A549 (cell line): ENCODE data around the gene LAT. TPM values are rescaled to one million over a fixed set of nuclear protein-coding genes. Genes with fewer than 3 reads are reported as not detected.

Experiments
- ATAC-seq, 2 experiments: fragments of 200-7000 bp in 1 of 2; fragments of >200 bp in 1 of 2; cut with Nextera tagmentation in 1 of 2; cut with Tn5 transposase in 1 of 2; 3 replicates each; pipeline versions ENCODE4 v1.8.0 to v1.9.1; 2018 to 2020; ENCODE audit warnings: mild to moderate bottlenecking in 1 of 2, moderate library complexity in 1 of 2
- CTCF ChIA-PET: fragments of 300-600 bp; sonication (Branson Sonifier 250); formaldehyde crosslinking; extraction: SDS; loops from one replicate; lab custom pipeline; 2021; ENCODE audit warnings: antibody characterized with exemption, inconsistent platforms; lab: Yijun Ruan, JAX
- POLR2A ChIA-PET: fragments of 350-600 bp; formaldehyde crosslinking; extraction: SDS; loops from one replicate; lab custom pipeline; 2021; ENCODE audit warnings: antibody characterized with exemption, inconsistent platforms; lab: Yijun Ruan, JAX
- DNase-seq, 2 experiments: peaks; one replicate each; pipeline versions ENCODE4 v3.0.0 to v3.0.0-alpha.2; 2011 to 2016; ENCODE audit warnings: low read depth in 1 of 2, low spot score in 1 of 2
- FAIRE-seq: peaks from 2 replicates; lab custom pipeline; 2011; peaks lifted over from hg19 to GRCh38; lab: Jason Lieb, UNC
- H3K27ac ChIP-seq, 2 experiments: fragments of >200 bp; sonication (Bioruptor Twin); formaldehyde crosslinking; 3 replicates each; pipeline ENCODE4 v1.5.1; 2016 to 2017
- H3K4me1 ChIP-seq: fragments of >200 bp; sonication (Bioruptor Twin); formaldehyde crosslinking; 3 replicates; pipeline ENCODE4 v1.6.1; 2016
- H3K4me2 ChIP-seq: fragments of >200 bp; sonication (Bioruptor Twin); formaldehyde crosslinking; 3 replicates; pipeline ENCODE4 v1.6.1; 2016
- H3K4me3 ChIP-seq: fragments of >200 bp; sonication (Bioruptor Twin); formaldehyde crosslinking; 3 replicates; pipeline ENCODE4 v1.5.1; 2016
- H3K9me3 ChIP-seq: fragments of >200 bp; sonication (Bioruptor Twin); formaldehyde crosslinking; 3 replicates; pipeline ENCODE4 v1.6.1; 2016
- CBX2 ChIP-seq: fragments of 200-600 bp; sonication (generic); IDR thresholded peaks from 2 replicates; pipeline ENCODE4 v1.6.1; 2016; ENCODE audit warnings: low read depth, mild to moderate bottlenecking, borderline replicate concordance
- CEBPB ChIP-seq, 2 experiments: fragments of >200 bp in 1 of 2; sonication (Bioruptor Twin) in 1 of 2; formaldehyde crosslinking in 1 of 2; IDR thresholded peaks; 2 replicates each; pipeline ENCODE4 v1.6.1; 2012 to 2016
- EHF ChIP-seq: fragments of 250-450 bp; sonication (Bioruptor Pico); IDR thresholded peaks from 2 replicates; pipeline ENCODE4 v1.5.0; 2020; ENCODE audit warnings: mild to moderate bottlenecking
- EHMT2 ChIP-seq: fragments of 200-600 bp; sonication (generic); IDR thresholded peaks from 2 replicates; pipeline ENCODE4 v1.6.1; 2016; ENCODE audit warnings: antibody characterized with exemption, low read depth, mild to moderate bottlenecking, moderate library complexity
- EP300 ChIP-seq, 2 experiments: fragments of >200 bp; sonication (Bioruptor Twin); formaldehyde crosslinking; IDR thresholded peaks; 2 replicates in 1 of 2; 3 replicates in 1 of 2; pipeline ENCODE4 v1.6.1; 2016 to 2017
- HDAC2 ChIP-seq: fragments of 200-600 bp; sonication (generic); IDR thresholded peaks from 2 replicates; pipeline ENCODE4 v1.6.1; 2016
- HES2 ChIP-seq: fragments of >200 bp; sonication (Bioruptor Twin); formaldehyde crosslinking; IDR thresholded peaks from 2 replicates; pipeline ENCODE4 v1.6.1; 2016
- HMGXB4 ChIP-seq: fragments of 250-450 bp; sonication (Bioruptor Pico); IDR thresholded peaks from 2 replicates; pipeline ENCODE4 v1.5.0; 2021; ENCODE audit warnings: mild to moderate bottlenecking, moderate library complexity, borderline replicate concordance
- HOXB13 ChIP-seq: fragments of 250-450 bp; sonication (Bioruptor Pico); IDR thresholded peaks from 2 replicates; pipeline ENCODE4 v1.5.0; 2020; ENCODE audit warnings: low read depth, mild to moderate bottlenecking, moderate library complexity
- HOXB5 ChIP-seq: fragments of 250-450 bp; sonication (Bioruptor Pico); IDR thresholded peaks from 2 replicates; pipeline ENCODE4 v1.5.0; 2020; ENCODE audit warnings: mild to moderate bottlenecking, moderate library complexity
- JUN ChIP-seq, 2 experiments: fragments of >200 bp; sonication (Bioruptor Twin); formaldehyde crosslinking; IDR thresholded peaks; 2 replicates in 1 of 2; 3 replicates in 1 of 2; pipeline ENCODE4 v1.6.1; 2016 to 2017
- KDM1A ChIP-seq: fragments of 200-600 bp; sonication (generic); IDR thresholded peaks from 2 replicates; pipeline ENCODE4 v1.6.1; 2016; ENCODE audit warnings: low read depth, mild to moderate bottlenecking
- MAFK ChIP-seq: fragments of 450-650 bp; IDR thresholded peaks from 2 replicates; pipeline ENCODE4 v1.6.1; 2014; ENCODE audit not compliant: partially characterized antibody
- MAZ ChIP-seq: fragments of 150-350 bp; IDR thresholded peaks from 2 replicates; pipeline ENCODE4 v1.6.1; 2014; ENCODE audit warnings: antibody characterized with exemption, low read depth, low read length, borderline replicate concordance
- MYC ChIP-seq: IDR thresholded peaks from 2 replicates; pipeline ENCODE4 v1.6.1; 2012; ENCODE audit warnings: mild to moderate bottlenecking, inconsistent platforms, low read length, improper control_type of control experiment, borderline replicate concordance
- NFE2L2 ChIP-seq: fragments of 150-350 bp; conservative IDR thresholded peaks from 2 replicates; pipeline ENCODE4 v1.6.1; 2014; ENCODE audit warnings: low read length
- PHF8 ChIP-seq: fragments of 200-600 bp; sonication (generic); IDR thresholded peaks from 2 replicates; pipeline ENCODE4 v1.6.1; 2016; ENCODE audit warnings: low read depth, mild to moderate bottlenecking, antibody characterized with exemption, moderate library complexity, borderline replicate concordance
- POLR2AphosphoS2 ChIP-seq: conservative IDR thresholded peaks from 2 replicates; pipeline ENCODE4 v1.6.1; 2012; ENCODE audit warnings: low read length, improper control_type of control experiment, inconsistent platforms
- RAD21 ChIP-seq, 2 experiments: fragments of >200 bp in 1 of 2; sonication (Bioruptor Twin) in 1 of 2; formaldehyde crosslinking in 1 of 2; IDR thresholded peaks in 1 of 2; conservative IDR thresholded peaks in 1 of 2; 2 replicates in 1 of 2; 3 replicates in 1 of 2; pipeline ENCODE4 v1.6.1; 2012 to 2018; ENCODE audit warnings: inconsistent platforms in 1 of 2
- RCOR1 ChIP-seq: fragments of 150-350 bp; IDR thresholded peaks from 2 replicates; pipeline ENCODE4 v1.6.1; 2014; ENCODE audit warnings: antibody characterized with exemption, low read length, low read depth
- REST ChIP-seq: fragments of 200-600 bp; sonication (generic); IDR thresholded peaks from 2 replicates; pipeline ENCODE4 v1.6.1; 2016; ENCODE audit warnings: antibody characterized with exemption, mild to moderate bottlenecking, moderate library complexity
- SMC3 ChIP-seq: fragments of >200 bp; sonication (Bioruptor Twin); formaldehyde crosslinking; IDR thresholded peaks from 3 replicates; pipeline ENCODE4 v1.6.1; 2018; ENCODE audit warnings: inconsistent platforms
- TFCP2L1 ChIP-seq: fragments of 250-450 bp; sonication (Bioruptor Pico); IDR thresholded peaks from 2 replicates; pipeline ENCODE4 v1.5.0; 2021; ENCODE audit warnings: mild to moderate bottlenecking
- USF2 ChIP-seq: fragments of 450-650 bp; IDR thresholded peaks from 2 replicates; pipeline ENCODE4 v1.6.1; 2014; ENCODE audit warnings: antibody characterized with exemption
- ZFP36 ChIP-seq: fragments of 450-650 bp; IDR thresholded peaks from 2 replicates; pipeline ENCODE4 v1.6.1; 2014; ENCODE audit warnings: borderline replicate concordance; ENCODE audit not compliant: partially characterized antibody
- ZSCAN20 ChIP-seq: fragments of 250-450 bp; sonication (Bioruptor Pico); IDR thresholded peaks from 2 replicates; pipeline ENCODE4 v1.8.0; 2022; ENCODE audit warnings: mild to moderate bottlenecking, moderate library complexity
- WGBS: methylation state at CpG from one replicate; pipeline ENCODE4 v1.1.6; 2017; ENCODE audit errors: missing lambda C conversion rate; 5-methylcytosine and 5-hydroxymethylcytosine counted together
- polyA plus RNA-seq, 4 experiments: library from polyadenylated mRNA; depleted of rRNA in 3 of 4; stranded (reverse); fragments of >200 nt; fragmentation: RNase III in 1 of 4; extraction: RNeasy Plus Mini Kit Qiagen cat#74134 plus additional on column Dnase treatment in 1 of 4; gene quantifications; 2 replicates in 3 of 4; 3 replicates in 1 of 4; pipeline ENCODE4 v1.2.3, GENCODE V29; 2011 to 2017

LAT gene
- polyA plus RNA-seq, 2 of the 4 experiments (the other 2 are of a cell fraction), result 0.85 to 3.3 TPM

GRCh38 chr16:29025735-29026134 is 40.9 kb downstream of the LAT start (continued):
- TF ChIP-seq PHF8, result no peak
- no peak for TF ChIP-seq POLR2AphosphoS2
- no peak for TF ChIP-seq HOXB13 (CRISPR knock-in tag)

- FAIRE-seq, result no peak
- ATAC-seq, result peak in 1 of 2 experiments; percentile 27; a peak in 3 of 6 replicates
- no peak for DNase-seq
- ChIA-PET POLR2A (no interaction called here), CTCF (interaction anchor here (1.7 kb wide), 1 partner anchor 55 kb away, joined by 6 read pairs; no protein-coding TSS in a partner anchor)
- Histone ChIP-seq H3K27ac (peak overlapping the region; percentile 64 to 76), H3K9me3 (no peaks in the 10 kb centered on the region), H3K4me3 (no peak overlapping the region), H3K4me2 (peak overlapping the region; percentile 48), H3K4me1 (peaks cover 15% of the 10 kb centered on the region)
- WGBS, result 54% methylated on average over 4 of the region's 7 CpGs
- TF ChIP-seq ZFP36 (peak; percentile 88), CBX2 (no peak)
These were observed 43.8 kb downstream of the LAT start for GRCh38 chr16:29028457-29029167.

- no peak for FAIRE-seq
- TF ChIP-seq EP300 (IDR thresholded peaks at IDR 0.05) (peak in 1 of 2 experiments; percentile 48; a peak in 1 of 5 replicates), HES2 (no peak), RCOR1 (no peak), KDM1A (no peak), JUN (IDR thresholded peaks at IDR 0.05) (0 out of 5 replicates have a peak, but pooled peaks of 1 of the 2 experiments have one; percentile 26), HMGXB4 (CRISPR knock-in tag) (no peak), HDAC2 (no peak), CEBPB (IDR thresholded peaks at IDR 0.05) (no peak), EHMT2 (no peak), SMC3 (no peak), TFCP2L1 (no peak), POLR2AphosphoS2 (no peak), HOXB5 (CRISPR knock-in tag) (no peak), MYC (no peak), MAFK (peak; percentile 41), REST (no peak), RAD21 (conservative IDR thresholded peaks at IDR 0.05 in 1 of 2, IDR thresholded peaks at IDR 0.05 in 1 of 2) (no peak), USF2 (no peak), NFE2L2 (no peak), ZSCAN20 (CRISPR knock-in tag) (no peak), EHF (CRISPR knock-in tag) (no peak), MAZ (no peak)
These were observed 44.5 kb downstream of the LAT start for GRCh38 chr16:29029168-29029994.

More at GRCh38 chr16:29029168-29029994, 44.5 kb downstream of the LAT start:
- peak; percentile 25 to 81 for DNase-seq
- H3K27ac ChIP-seq, result peak overlapping the region; percentile 64 to 76
- peak overlapping the region; percentile 48 for H3K4me2 ChIP-seq
- peak; percentile 84 to 86 for ATAC-seq
- POLR2A ChIA-PET, result no interaction called here
- no peak overlapping the region for H3K4me3 ChIP-seq
- WGBS, result 40% methylated on average over 11 of the region's 16 CpGs
- CTCF ChIA-PET, result interaction anchor here (1.4 to 1.7 kb wide), 2 partner anchors 12 to 56 kb away, joined by 5 to 6 read pairs; no protein-coding TSS in a partner anchor
- no peaks in the 10 kb centered on the region for H3K9me3 ChIP-seq
- peaks cover 14% of the 10 kb centered on the region for H3K4me1 ChIP-seq
